H9 (cell line): ENCODE results near the gene DUSP1. TPM values are rescaled to one million over a fixed set of nuclear protein-coding genes. Genes with fewer than 3 reads are reported as not detected.

Experiments
- DNase-seq: peaks from one replicate; pipeline ENCODE4 v3.0.0-alpha.2; 2017
- H2AFZ ChIP-seq: one replicate; pipeline ENCODE4 v1.6.1; 2013; ENCODE audit warnings: mild to moderate bottlenecking, low read length, control low read depth, moderate library complexity
- H2AK5ac ChIP-seq: 2 replicates; pipeline ENCODE4 v1.6.1; 2013; ENCODE audit warnings: low read length, control low read depth, mixed read lengths; ENCODE audit not compliant: insufficient read length
- H2BK120ac ChIP-seq: one replicate; pipeline ENCODE4 v1.6.1; 2013; ENCODE audit warnings: low read depth, mild to moderate bottlenecking, low read length, control low read depth, inconsistent platforms; ENCODE audit not compliant: poor library complexity, severe bottlenecking
- H2BK12ac ChIP-seq: 2 replicates; pipeline ENCODE4 v1.6.1; 2013; ENCODE audit warnings: low read length, control low read depth, mixed read lengths, low read depth; ENCODE audit not compliant: insufficient read length
- H2BK15ac ChIP-seq: 2 replicates; pipeline ENCODE4 v1.6.1; 2013; ENCODE audit warnings: low read depth, low read length, control low read depth
- H2BK20ac ChIP-seq: one replicate; pipeline ENCODE4 v1.6.1; 2013; ENCODE audit warnings: low read depth, mild to moderate bottlenecking, low read length, control low read depth, inconsistent platforms; ENCODE audit not compliant: poor library complexity, severe bottlenecking
- H2BK5ac ChIP-seq: 2 replicates; pipeline ENCODE4 v1.6.1; 2013; ENCODE audit warnings: low read length, control low read depth, mixed read lengths; ENCODE audit not compliant: insufficient read length
- H3K14ac ChIP-seq: 2 replicates; pipeline ENCODE4 v1.6.1; 2013; ENCODE audit warnings: low read length, control low read depth; ENCODE audit not compliant: insufficient read depth
- H3K18ac ChIP-seq: 2 replicates; pipeline ENCODE4 v1.6.1; 2013; ENCODE audit warnings: low read depth, mild to moderate bottlenecking, mixed read lengths, low read length, control low read depth; ENCODE audit not compliant: insufficient read length
- H3K23ac ChIP-seq: 2 replicates; pipeline ENCODE4 v1.6.1; 2013; ENCODE audit warnings: low read length, control low read depth, mixed read lengths, low read depth; ENCODE audit not compliant: insufficient read length
- H3K23me2 ChIP-seq: 2 replicates; pipeline ENCODE4 v1.6.1; 2013; ENCODE audit warnings: low read depth, mild to moderate bottlenecking, mixed read lengths, low read length, control low read depth; ENCODE audit not compliant: insufficient read length, poor library complexity, severe bottlenecking
- H3K27ac ChIP-seq: 2 replicates; pipeline ENCODE4 v1.5.1; 2013; ENCODE audit warnings: low read length, control low read depth, mixed read lengths, low read depth; ENCODE audit not compliant: insufficient read length
- H3K27me3 ChIP-seq: 2 replicates; pipeline ENCODE4 v1.6.1; 2013; ENCODE audit warnings: low read length, control low read depth, inconsistent platforms; ENCODE audit not compliant: insufficient read depth
- H3K4ac ChIP-seq: 2 replicates; pipeline ENCODE4 v1.6.1; 2013; ENCODE audit warnings: low read depth, mild to moderate bottlenecking, control low read depth, inconsistent platforms, low read length, moderate library complexity
- H3K4me1 ChIP-seq: 2 replicates; pipeline ENCODE4 v1.6.1; 2013; ENCODE audit warnings: low read length, control low read depth, inconsistent platforms; ENCODE audit not compliant: insufficient read depth
- H3K4me2 ChIP-seq: 2 replicates; pipeline ENCODE4 v1.6.1; 2013; ENCODE audit warnings: low read length, control low read depth, mixed read lengths; ENCODE audit not compliant: insufficient read length, insufficient read depth
- H3K56ac ChIP-seq: 2 replicates; pipeline ENCODE4 v1.6.1; 2013; ENCODE audit warnings: low read depth, mild to moderate bottlenecking, mixed read lengths, low read length, control low read depth; ENCODE audit not compliant: insufficient read length
- H3K79me1 ChIP-seq: 2 replicates; pipeline ENCODE4 v1.6.1; 2013; ENCODE audit warnings: low read depth, mild to moderate bottlenecking, moderate library complexity, low read length, control low read depth, inconsistent platforms; ENCODE audit not compliant: insufficient read depth, poor library complexity, severe bottlenecking
- H3K79me2 ChIP-seq: 2 replicates; pipeline ENCODE4 v1.6.1; 2013; ENCODE audit warnings: low read length, control low read depth, inconsistent platforms; ENCODE audit not compliant: insufficient read depth
- H3K9ac ChIP-seq: 2 replicates; pipeline ENCODE4 v1.6.1; 2013; ENCODE audit warnings: low read length, control low read depth, mixed read lengths; ENCODE audit not compliant: insufficient read length; ENCODE audit errors: extremely low read depth
- H3K9me3 ChIP-seq: one replicate; pipeline ENCODE4 v1.6.1; 2013; ENCODE audit warnings: low read depth, low read length, inconsistent platforms; ENCODE audit not compliant: control insufficient read depth
- H3T11ph ChIP-seq: one replicate; pipeline ENCODE4 v1.6.1; 2013; ENCODE audit warnings: mild to moderate bottlenecking, low read length, control low read depth, inconsistent platforms
- H4K20me1 ChIP-seq: one replicate; pipeline ENCODE4 v1.6.1; 2013; ENCODE audit not compliant: control insufficient read depth, insufficient read length, insufficient read depth
- H4K5ac ChIP-seq: 2 replicates; pipeline ENCODE4 v1.6.1; 2013; ENCODE audit warnings: low read depth, mild to moderate bottlenecking, mixed read lengths, low read length, control low read depth; ENCODE audit not compliant: insufficient read length
- H4K8ac ChIP-seq: replicated peaks from 2 replicates; pipeline ENCODE4 v1.6.1; 2013; ENCODE audit warnings: low read length, control low read depth, mixed read lengths, low read depth; ENCODE audit not compliant: insufficient read length
- H4K91ac ChIP-seq: 2 replicates; pipeline ENCODE4 v1.6.1; 2013; ENCODE audit warnings: low read depth, mild to moderate bottlenecking, moderate library complexity, mixed read lengths, low read length, control low read depth; ENCODE audit not compliant: insufficient read length
- H3K27ac Mint-ChIP-seq, 3 experiments: 2 replicates in 2 of 3; 3 replicates in 1 of 3; pipeline ENCODE4 v1.8.0; 2020 to 2021; ENCODE audit warnings: mixed read lengths in 3 of 3, mild to moderate bottlenecking in 1 of 3, moderate library complexity in 1 of 3
- H3K27me3 Mint-ChIP-seq: 2 replicates; pipeline ENCODE4 v1.8.0; 2021; ENCODE audit warnings: low read depth, mild to moderate bottlenecking, moderate library complexity, mixed read lengths
- H3K36me3 Mint-ChIP-seq, 3 experiments: 2 replicates in 2 of 3; 3 replicates in 1 of 3; pipeline ENCODE4 v1.8.0; 2020 to 2021; ENCODE audit warnings: low read depth in 3 of 3, mixed read lengths in 3 of 3; ENCODE audit not compliant: insufficient read depth in 1 of 3
- H3K4me1 Mint-ChIP-seq, 2 experiments: 2 replicates each; pipeline ENCODE4 v1.8.0; 2020; ENCODE audit warnings: mixed read lengths in 2 of 2
- H3K4me3 Mint-ChIP-seq, 2 experiments: 2 replicates in 1 of 2; 3 replicates in 1 of 2; pipeline ENCODE4 v1.8.0; 2020 to 2021; ENCODE audit warnings: mild to moderate bottlenecking in 2 of 2, mixed read lengths in 2 of 2, moderate library complexity in 1 of 2
- H3K9me3 Mint-ChIP-seq, 2 experiments: 2 replicates in 1 of 2; 3 replicates in 1 of 2; pipeline ENCODE4 v1.8.0; 2020; ENCODE audit warnings: mild to moderate bottlenecking in 2 of 2, mixed read lengths in 2 of 2, moderate library complexity in 1 of 2
- whole genome bisulfite sequencing: extraction: QIAGEN DNeasy Blood & Tissue Kit; methylation state at CpG from one replicate; pipeline ENCODE4 v1.1.7; 2013; ENCODE audit warnings: missing lambda C conversion rate, low lambda C conversion rate, mixed read lengths; ENCODE audit not compliant: insufficient read length; ENCODE audit errors: extremely low coverage; 5-methylcytosine and 5-hydroxymethylcytosine counted together
- total RNA-seq: library from RNA; stranded (reverse); gene quantifications from 2 replicates; pipeline ENCODE4 v1.2.1, GENCODE V29; 2021
- TF ChIP-seq, protein P1 (sequence below): fragments of 200-600 bp; sonication (generic); conservative IDR thresholded peaks from 3 replicates; pipeline ENCODE4 v1.8.0; 2021; ENCODE audit warnings: antibody characterized with exemption, mild to moderate bottlenecking

Gene DUSP1
- total RNA-seq, 1 experiment from 2014 or later, result 10.9 TPM

DNA sequence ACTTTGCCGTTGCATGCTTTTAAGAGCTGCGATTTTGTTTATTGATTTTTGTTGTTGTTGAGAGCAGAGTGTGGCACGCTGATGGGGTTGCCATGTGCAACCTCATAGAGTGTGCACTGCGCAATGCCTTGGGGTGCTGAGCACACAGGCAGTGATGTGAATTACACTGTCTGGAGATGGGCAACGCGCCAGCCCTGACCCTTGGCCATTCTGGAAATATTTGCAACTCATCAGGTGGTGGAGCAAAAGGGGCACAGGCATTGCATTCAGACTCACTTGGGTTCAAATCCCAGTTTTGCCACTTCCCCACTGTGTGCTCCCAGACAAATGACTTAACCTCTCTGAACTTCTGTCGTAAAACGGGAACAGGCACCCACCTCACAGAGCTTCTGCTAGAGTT lies 25.6 kb downstream of the DUSP1 start:
- no peak overlapping the region for H3K27ac Mint-ChIP-seq
- H3K18ac ChIP-seq, result no peak overlapping the region
- no CpG with 5 or more reads among the region's 8 CpGs for WGBS
- H4K20me1 ChIP-seq, result peaks cover 2% of the 10 kb centered on the region
- H3K36me3 Mint-ChIP-seq, result no peaks in the 10 kb centered on the region
- no peaks in the 10 kb centered on the region for H3K79me1 ChIP-seq
- no peak overlapping the region for H3K14ac ChIP-seq
- H3T11ph ChIP-seq, result no peak overlapping the region
- H2BK15ac ChIP-seq, result no peak overlapping the region
- no peak overlapping the region for H2BK20ac ChIP-seq
- no peak overlapping the region for H3K9ac ChIP-seq
- no peak overlapping the region for H4K8ac ChIP-seq
- peaks cover 44% of the 10 kb centered on the region for H3K27me3 Mint-ChIP-seq
- no peak overlapping the region for H2BK120ac ChIP-seq
- no peaks in the 10 kb centered on the region for H3K79me2 ChIP-seq
- H4K5ac ChIP-seq, result no peak overlapping the region
- TF ChIP-seq, protein P1, sequence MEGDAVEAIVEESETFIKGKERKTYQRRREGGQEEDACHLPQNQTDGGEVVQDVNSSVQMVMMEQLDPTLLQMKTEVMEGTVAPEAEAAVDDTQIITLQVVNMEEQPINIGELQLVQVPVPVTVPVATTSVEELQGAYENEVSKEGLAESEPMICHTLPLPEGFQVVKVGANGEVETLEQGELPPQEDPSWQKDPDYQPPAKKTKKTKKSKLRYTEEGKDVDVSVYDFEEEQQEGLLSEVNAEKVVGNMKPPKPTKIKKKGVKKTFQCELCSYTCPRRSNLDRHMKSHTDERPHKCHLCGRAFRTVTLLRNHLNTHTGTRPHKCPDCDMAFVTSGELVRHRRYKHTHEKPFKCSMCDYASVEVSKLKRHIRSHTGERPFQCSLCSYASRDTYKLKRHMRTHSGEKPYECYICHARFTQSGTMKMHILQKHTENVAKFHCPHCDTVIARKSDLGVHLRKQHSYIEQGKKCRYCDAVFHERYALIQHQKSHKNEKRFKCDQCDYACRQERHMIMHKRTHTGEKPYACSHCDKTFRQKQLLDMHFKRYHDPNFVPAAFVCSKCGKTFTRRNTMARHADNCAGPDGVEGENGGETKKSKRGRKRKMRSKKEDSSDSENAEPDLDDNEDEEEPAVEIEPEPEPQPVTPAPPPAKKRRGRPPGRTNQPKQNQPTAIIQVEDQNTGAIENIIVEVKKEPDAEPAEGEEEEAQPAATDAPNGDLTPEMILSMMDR, result no peak
- H3K27ac ChIP-seq, result no peak overlapping the region
- no peak overlapping the region for H4K91ac ChIP-seq
- no peak overlapping the region for H3K23ac ChIP-seq
- no peak overlapping the region for H2BK12ac ChIP-seq
- no peak overlapping the region for H3K4me2 ChIP-seq
- H3K23me2 ChIP-seq, result no peaks in the 10 kb centered on the region
- no peak overlapping the region for H2AFZ ChIP-seq
- H3K4ac ChIP-seq, result no peak overlapping the region
- H2BK5ac ChIP-seq, result no peak overlapping the region
- no peaks in the 10 kb centered on the region for H3K9me3 ChIP-seq
- no peaks in the 10 kb centered on the region for H3K27me3 ChIP-seq
- no peaks in the 10 kb centered on the region for H3K4me1 ChIP-seq
- DNase-seq, result no peak
- no peak overlapping the region for H3K4me3 Mint-ChIP-seq
- no peak overlapping the region for H2AK5ac ChIP-seq
- peaks cover 6 to 8% of the 10 kb centered on the region in 2 experiments for H3K9me3 Mint-ChIP-seq
- H3K56ac ChIP-seq, result no peak overlapping the region
- no peaks in the 10 kb centered on the region for H3K4me1 Mint-ChIP-seq
